ENCODE data around the gene DNM3. TPM values are rescaled to one million over a fixed set of nuclear protein-coding genes. Genes with fewer than 3 reads are reported as not detected.

DNM3 gene
- total RNA-seq, 1 donor from 2014 or later: 1.8 TPM

DNA sequence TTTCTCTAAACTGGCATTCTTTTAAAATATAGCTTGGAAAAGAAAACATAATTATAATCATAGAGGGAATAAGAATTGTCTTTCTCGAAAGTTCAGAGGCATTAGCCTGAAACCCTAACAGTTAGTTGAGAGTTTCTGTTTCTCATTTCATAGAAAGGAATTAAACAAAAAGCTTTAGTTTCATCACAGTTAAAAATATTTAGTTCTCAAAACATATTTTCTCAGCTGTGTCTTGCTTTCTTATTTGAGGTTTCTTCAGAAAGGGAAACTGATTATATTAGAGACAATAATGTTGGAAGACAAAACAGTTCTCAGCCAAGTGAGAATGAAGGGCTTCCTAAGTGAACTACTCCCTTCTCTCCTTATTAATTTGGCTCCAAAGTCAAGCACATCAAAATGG, 503.8 kb downstream of the DNM3 start:
- no peak overlapping the region for H3K4me3 ChIP-seq (ENCODE audit: low read depth, low read length)
- DNase-seq (ENCODE audit: low read depth): no peak
- TF ChIP-seq, protein P1, sequence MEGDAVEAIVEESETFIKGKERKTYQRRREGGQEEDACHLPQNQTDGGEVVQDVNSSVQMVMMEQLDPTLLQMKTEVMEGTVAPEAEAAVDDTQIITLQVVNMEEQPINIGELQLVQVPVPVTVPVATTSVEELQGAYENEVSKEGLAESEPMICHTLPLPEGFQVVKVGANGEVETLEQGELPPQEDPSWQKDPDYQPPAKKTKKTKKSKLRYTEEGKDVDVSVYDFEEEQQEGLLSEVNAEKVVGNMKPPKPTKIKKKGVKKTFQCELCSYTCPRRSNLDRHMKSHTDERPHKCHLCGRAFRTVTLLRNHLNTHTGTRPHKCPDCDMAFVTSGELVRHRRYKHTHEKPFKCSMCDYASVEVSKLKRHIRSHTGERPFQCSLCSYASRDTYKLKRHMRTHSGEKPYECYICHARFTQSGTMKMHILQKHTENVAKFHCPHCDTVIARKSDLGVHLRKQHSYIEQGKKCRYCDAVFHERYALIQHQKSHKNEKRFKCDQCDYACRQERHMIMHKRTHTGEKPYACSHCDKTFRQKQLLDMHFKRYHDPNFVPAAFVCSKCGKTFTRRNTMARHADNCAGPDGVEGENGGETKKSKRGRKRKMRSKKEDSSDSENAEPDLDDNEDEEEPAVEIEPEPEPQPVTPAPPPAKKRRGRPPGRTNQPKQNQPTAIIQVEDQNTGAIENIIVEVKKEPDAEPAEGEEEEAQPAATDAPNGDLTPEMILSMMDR (conservative IDR thresholded peaks at IDR 0.05; ENCODE audit: low read depth, low read length): no peak

- TF ChIP-seq, protein P1 (conservative IDR thresholded peaks at IDR 0.05; ENCODE audit: low read depth, low read length): no peak
- DNase-seq (ENCODE audit: low read depth): no peak
- no peak overlapping the region for H3K4me3 ChIP-seq (ENCODE audit: low read depth, low read length)
Observed at GRCh38 chr1:172347416-172347815, 506.1 kb downstream of the DNM3 start.

- no peak for DNase-seq (ENCODE audit: low read depth)
- no peak overlapping the region for H3K4me3 ChIP-seq (ENCODE audit: low read depth, low read length)
- TF ChIP-seq, protein P1 (conservative IDR thresholded peaks at IDR 0.05; ENCODE audit: low read depth, low read length): no peak
Observed at GRCh38 chr1:172350856-172351255, 509.6 kb downstream of the DNM3 start.

DNA sequence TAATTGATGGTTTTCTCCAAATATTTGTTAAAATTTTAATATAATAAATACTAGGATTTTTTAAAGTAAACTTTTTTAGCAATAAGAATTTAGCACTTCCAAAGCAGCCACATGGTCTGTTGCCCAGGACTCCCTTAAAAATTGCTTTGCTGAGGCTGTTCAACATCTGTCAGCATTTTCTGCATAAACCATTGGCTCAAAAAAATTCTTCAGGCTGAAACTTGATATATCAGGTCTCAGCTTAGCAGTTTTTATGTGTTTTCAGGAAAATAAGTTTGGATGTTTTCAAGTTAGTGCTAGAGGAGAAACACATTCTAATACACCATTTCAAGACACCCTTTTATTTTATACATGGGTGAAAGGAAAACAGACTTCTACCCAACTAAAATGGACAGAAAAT, 510.0 kb downstream of the DNM3 start:
- H3K4me3 ChIP-seq (ENCODE audit: low read depth, low read length): no peak overlapping the region
- DNase-seq (ENCODE audit: low read depth): no peak
- TF ChIP-seq, protein P1 (conservative IDR thresholded peaks at IDR 0.05; ENCODE audit: low read depth, low read length): no peak

DNA sequence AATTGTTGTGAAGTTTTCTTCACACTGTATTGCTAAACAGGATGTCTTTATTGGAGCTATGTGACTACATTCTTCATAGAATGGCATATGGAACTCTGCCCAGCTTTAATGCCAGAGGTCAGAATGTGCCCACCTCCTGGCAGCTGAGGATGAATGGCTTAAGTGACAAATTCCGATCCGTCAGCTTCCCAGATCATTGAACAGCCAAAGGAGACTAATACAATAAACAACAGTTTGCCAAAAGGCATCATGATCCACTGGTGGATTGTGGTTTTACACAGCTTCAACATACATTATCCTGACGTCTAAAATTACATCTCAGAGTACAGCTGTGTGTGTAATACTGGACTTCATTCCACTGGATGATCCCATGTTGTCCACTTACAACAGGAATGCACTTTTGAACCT, 510.5 kb downstream of the DNM3 start:
- no peak for DNase-seq (ENCODE audit: low read depth)
- TF ChIP-seq, protein P1 (conservative IDR thresholded peaks at IDR 0.05; ENCODE audit: low read depth, low read length): no peak

GRCh38 chr1:172352435-172352834, 511.1 kb downstream of the DNM3 start:
- DNase-seq (ENCODE audit: low read depth): no peak
- no peak overlapping the region for H3K4me3 ChIP-seq (ENCODE audit: low read depth, low read length)

More for the DNA sequence above, 510.5 kb downstream of the DNM3 start:
- no peak overlapping the region for H3K4me3 ChIP-seq (ENCODE audit: low read depth, low read length)

More at GRCh38 chr1:172352435-172352834, 511.1 kb downstream of the DNM3 start:
- TF ChIP-seq, protein P1 (conservative IDR thresholded peaks at IDR 0.05; ENCODE audit: low read depth, low read length): no peak

Data from epithelial cell of proximal tubule (primary cell).